HepG2 (cell line): ENCODE data around the gene VPS13C. TPM values are rescaled to one million over a fixed set of nuclear protein-coding genes. Genes with fewer than 3 reads are reported as not detected.

Experiments used
- ARID3A ChIP-seq: IDR thresholded peaks from 2 replicates; pipeline ENCODE4 v1.6.1; 2012; ENCODE audit warnings: low read depth, low read length, improper control_type of control experiment
- E2F5 ChIP-seq: sonication (generic); formaldehyde crosslinking; conservative IDR thresholded peaks from 2 replicates; pipeline ENCODE4 v1.4.0; 2020; ENCODE audit warnings: missing genetic modification reagents
- FOXM1 ChIP-seq: sonication (generic); formaldehyde crosslinking; IDR thresholded peaks from 2 replicates; pipeline ENCODE4 v1.5.0; 2020; ENCODE audit warnings: missing genetic modification reagents
- GLI4 ChIP-seq: sonication (generic); formaldehyde crosslinking; IDR thresholded peaks from 2 replicates; pipeline ENCODE4 v1.5.1; 2020; ENCODE audit warnings: missing genetic modification reagents, mild to moderate bottlenecking, moderate library complexity, borderline replicate concordance
- HMG20A ChIP-seq: IDR thresholded peaks from 2 replicates; pipeline ENCODE4 v1.6.1; 2016; ENCODE audit warnings: borderline replicate concordance
- HNRNPLL ChIP-seq: fragments of 200-400 bp; formaldehyde crosslinking; IDR thresholded peaks from 2 replicates; pipeline ENCODE4 v1.6.1; 2017; ENCODE audit warnings: mild to moderate bottlenecking, low read depth, low read length; ENCODE audit not compliant: poor library complexity, severe bottlenecking
- HOXD1 ChIP-seq: sonication (generic); formaldehyde crosslinking; IDR thresholded peaks from 2 replicates; pipeline ENCODE4 v1.5.0; 2020; ENCODE audit warnings: missing genetic modification reagents
- MAFK ChIP-seq, 2 experiments: IDR thresholded peaks in 1 of 2; conservative IDR thresholded peaks in 1 of 2; 2 replicates each; pipeline ENCODE4 v1.6.1; 2011; ENCODE audit warnings: improper control_type of control experiment in 2 of 2, low read length in 2 of 2
- NFYC ChIP-seq: IDR thresholded peaks from 2 replicates; pipeline ENCODE4 v1.6.1; 2016; ENCODE audit warnings: missing genetic modification reagents, missing compliant biosample characterization
- NR2F2 ChIP-seq: IDR thresholded peaks from 2 replicates; pipeline ENCODE4 v1.6.1; 2012; ENCODE audit warnings: low read depth, inconsistent platforms, borderline replicate concordance
- PAWR ChIP-seq: sonication (generic); formaldehyde crosslinking; IDR thresholded peaks from 2 replicates; pipeline ENCODE4 v1.4.0; 2020; ENCODE audit warnings: missing genetic modification reagents, mild to moderate bottlenecking, borderline replicate concordance
- PITX1 ChIP-seq: sonication (generic); formaldehyde crosslinking; IDR thresholded peaks from 2 replicates; pipeline ENCODE4 v1.5.1; 2020; ENCODE audit warnings: mild to moderate bottlenecking, missing genetic modification reagents
- REPIN1 ChIP-seq: sonication (generic); formaldehyde crosslinking; IDR thresholded peaks from 2 replicates; pipeline ENCODE4 v1.8.0; 2022; ENCODE audit warnings: missing genetic modification reagents, low read depth, mild to moderate bottlenecking, borderline replicate concordance
- RXRA ChIP-seq: sonication (generic); formaldehyde crosslinking; IDR thresholded peaks from 2 replicates; pipeline ENCODE4 v1.5.1; 2020; ENCODE audit warnings: missing genetic modification reagents
- TOPORS ChIP-seq: sonication (generic); formaldehyde crosslinking; IDR thresholded peaks from 2 replicates; pipeline ENCODE4 v1.8.0; 2023; ENCODE audit warnings: mild to moderate bottlenecking, missing genetic modification reagents
- YEATS4 ChIP-seq: sonication (generic); formaldehyde crosslinking; IDR thresholded peaks from 2 replicates; pipeline ENCODE4 v1.4.0; 2020; ENCODE audit warnings: missing genetic modification reagents, borderline replicate concordance
- ZBTB1 ChIP-seq: sonication (generic); formaldehyde crosslinking; IDR thresholded peaks from 2 replicates; pipeline ENCODE4 v1.4.0; 2020; ENCODE audit warnings: missing genetic modification reagents, borderline replicate concordance
- ZBTB46 ChIP-seq: sonication (generic); formaldehyde crosslinking; IDR thresholded peaks from 2 replicates; pipeline ENCODE4 v1.4.0; 2020; ENCODE audit warnings: mild to moderate bottlenecking, missing genetic modification reagents, borderline replicate concordance
- ZNF225 ChIP-seq: sonication (generic); formaldehyde crosslinking; IDR thresholded peaks from 2 replicates; pipeline ENCODE4 v1.4.0; 2020; ENCODE audit warnings: mild to moderate bottlenecking, missing genetic modification reagents
- ZNF264 ChIP-seq: sonication (generic); formaldehyde crosslinking; IDR thresholded peaks from 2 replicates; pipeline ENCODE4 v1.4.0; 2020; ENCODE audit warnings: missing genetic modification reagents
- ZNF530 ChIP-seq: sonication (generic); formaldehyde crosslinking; IDR thresholded peaks from 2 replicates; pipeline ENCODE4 v1.5.0; 2020; ENCODE audit warnings: low read depth, mild to moderate bottlenecking, missing genetic modification reagents
- ZNF564 ChIP-seq: sonication (generic); formaldehyde crosslinking; IDR thresholded peaks from 2 replicates; pipeline ENCODE4 v1.8.1; 2023; ENCODE audit warnings: mild to moderate bottlenecking, missing genetic modification reagents
- ZNF616 ChIP-seq: sonication (generic); formaldehyde crosslinking; IDR thresholded peaks from 2 replicates; pipeline ENCODE4 v1.5.0; 2020; ENCODE audit warnings: low read depth, mild to moderate bottlenecking, missing genetic modification reagents
- ZNF678 ChIP-seq: sonication (generic); formaldehyde crosslinking; IDR thresholded peaks from 2 replicates; pipeline ENCODE4 v1.4.0; 2020; ENCODE audit warnings: mild to moderate bottlenecking, missing genetic modification reagents
- ZNF766 ChIP-seq: sonication (generic); formaldehyde crosslinking; IDR thresholded peaks from 2 replicates; pipeline ENCODE4 v1.5.0; 2020; ENCODE audit warnings: missing genetic modification reagents, borderline replicate concordance
- ZNF775 ChIP-seq: sonication (generic); formaldehyde crosslinking; IDR thresholded peaks from 2 replicates; pipeline ENCODE4 v1.4.0; 2020; ENCODE audit warnings: missing genetic modification reagents, mild to moderate bottlenecking, moderate library complexity, borderline replicate concordance
- polyA plus RNA-seq, 8 experiments: library from polyadenylated mRNA; depleted of rRNA in 3 of 8; stranded (reverse) in 7 of 8; unstranded in 1 of 8; fragments of >200 nt; fragmentation: Illumina TruSeq in 4 of 8; extraction: Trizol in 4 of 8; gene quantifications; 2 replicates each; pipeline versions ENCODE4 v1.2.1 to v1.2.3, GENCODE V29; 2011 to 2016; ENCODE audit warnings: low read depth in 4 of 8, missing spikeins in 1 of 8, mixed read lengths in 1 of 8; ENCODE audit not compliant: insufficient read depth in 1 of 8
- total RNA-seq, 5 experiments: library from RNA; depleted of rRNA; stranded (reverse); fragments of >200 nt; fragmentation: Illumina TruSeq; extraction: Trizol; gene quantifications; 2 replicates each; pipeline ENCODE4 v1.2.3, GENCODE V29; 2016; ENCODE audit warnings: low read depth in 1 of 5

VPS13C gene
- total and polyA plus RNA-seq, 2 of the 13 experiments (the other 11 are each of a cell fraction or from before 2014, with no cell fraction given) = 10.9 to 26.8 TPM

GRCh38 chr15:62060113-62060895 lies at the start of gene VPS13C (continued):
- 0 out of 2 replicates have a peak, but pooled peaks have one; percentile 74 for TF ChIP-seq ZBTB46 (CRISPR knock-in tag)
- TF ChIP-seq HOXD1 (CRISPR knock-in tag) = 0 out of 2 replicates have a peak, but pooled peaks have one; percentile 25
- no peak for TF ChIP-seq FOXM1 (CRISPR knock-in tag)
- TF ChIP-seq ZNF766 (CRISPR knock-in tag) = 0 out of 2 replicates have a peak, but pooled peaks have one; percentile 44
- TF ChIP-seq YEATS4 (CRISPR knock-in tag) = peak; percentile 85; the same call in 1 of the 2 replicates
- 0 out of 2 replicates have a peak, but pooled peaks have one; percentile 61 for TF ChIP-seq ZNF564 (CRISPR knock-in tag)
- TF ChIP-seq HMG20A (CRISPR knock-in tag) = peak; percentile 49; the same call in 1 of the 2 replicates
- TF ChIP-seq NR2F2 = no peak
- no peak; the same call in 1 of the 2 replicates for TF ChIP-seq ARID3A
- 0 out of 2 replicates have a peak, but pooled peaks have one; percentile 44 for TF ChIP-seq GLI4 (CRISPR knock-in tag)
- peak; percentile 70; the same call in 1 of the 2 replicates for TF ChIP-seq ZNF264 (CRISPR knock-in tag)
- 0 out of 2 replicates have a peak, but pooled peaks have one; percentile 21 for TF ChIP-seq E2F5
- TF ChIP-seq PAWR = no peak
- TF ChIP-seq ZBTB1 (CRISPR knock-in tag) = no peak
- TF ChIP-seq ZNF775 (CRISPR knock-in tag) = no peak
- no peak for TF ChIP-seq ZNF616
- peak; percentile 43; the same call in 1 of the 2 replicates for TF ChIP-seq NFYC (CRISPR knock-in tag)
- peak; percentile 81 for TF ChIP-seq HNRNPLL
- peak; percentile 43; the same call in 1 of the 2 replicates for TF ChIP-seq RXRA (CRISPR knock-in tag)
- no peak for TF ChIP-seq ZNF530 (CRISPR knock-in tag)
- peak; percentile 75 for TF ChIP-seq ZNF225 (CRISPR knock-in tag)
- no peak for TF ChIP-seq MAFK (conservative IDR thresholded peaks at IDR 0.05 in 1 of 2, IDR thresholded peaks at IDR 0.05 in 1 of 2; ENCODE audit: low read length in 2 of 2)
- TF ChIP-seq ZNF678 (CRISPR knock-in tag) = peak; percentile 30; the same call in 1 of the 2 replicates
- peak; percentile 56; the same call in 1 of the 2 replicates for TF ChIP-seq PITX1 (CRISPR knock-in tag)
- peak; percentile 43; the same call in 1 of the 2 replicates for TF ChIP-seq REPIN1 (CRISPR knock-in tag)
- TF ChIP-seq TOPORS (CRISPR knock-in tag) = peak; percentile 24; the same call in 1 of the 2 replicates
